Esophagus squamous epithelium (tissue), 4 donors: Measurements from ENCODE around the gene NEMP1.

ENCODE experiments used
- CTCF ChIP-seq, 6 experiments: fragments of 450-650 bp in 4 of 6; fragments of 200-600 bp in 2 of 6; sonication (generic) in 2 of 6; IDR thresholded peaks; one replicate each; pipeline ENCODE4 v1.5.1; 2016 to 2019; ENCODE audit warnings: antibody characterized with exemption in 6 of 6, mild to moderate bottlenecking in 4 of 6, moderate library complexity in 4 of 6
- POLR2A ChIP-seq, 4 donors: fragments of 450-650 bp; IDR thresholded peaks; one replicate each; pipeline ENCODE4 v1.6.1; 2017; ENCODE audit warnings: antibody characterized with exemption in 4 of 4, mild to moderate bottlenecking in 4 of 4, moderate library complexity in 3 of 4

GRCh38 chr12:57044468-57044867 lies 34.1 kb downstream of the NEMP1 start:
- TF ChIP-seq CTCF (IDR thresholded peaks at IDR 0.05), result no peak
- no peak for TF ChIP-seq POLR2A (IDR thresholded peaks at IDR 0.05)
